GM18517 (cell line): ENCODE results near the gene PROM1.

Source experiments
- ATAC-seq: cut with Tn5 transposase; IDR thresholded peaks from one replicate; pipeline ENCODE4 v1.9.1; 2021; ENCODE audit warnings: mild to moderate bottlenecking, moderate library complexity; ENCODE audit not compliant: unreplicated experiment

PROM1 gene

DNA sequence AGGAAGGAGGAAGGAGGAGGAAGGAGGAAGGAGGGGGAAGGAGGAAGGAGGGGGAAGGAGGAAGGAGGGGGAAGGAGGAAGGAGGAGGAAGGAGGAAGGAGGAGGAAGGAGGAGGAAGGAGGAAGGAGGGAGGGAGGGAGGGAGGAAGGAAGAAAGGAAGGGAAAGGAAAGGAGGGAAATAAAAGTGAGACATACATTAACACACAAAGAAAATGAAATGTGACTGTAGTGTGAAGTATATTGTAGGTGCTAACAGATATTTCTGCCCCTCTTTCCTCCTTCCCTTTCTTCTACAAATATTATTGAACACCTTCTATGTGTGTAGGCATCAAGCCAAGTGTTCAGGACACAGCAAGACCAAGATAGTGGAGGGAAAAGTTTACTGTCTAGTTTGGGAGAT, 26.4 kb upstream of the PROM1 start:
- no peak for ATAC-seq

DNA sequence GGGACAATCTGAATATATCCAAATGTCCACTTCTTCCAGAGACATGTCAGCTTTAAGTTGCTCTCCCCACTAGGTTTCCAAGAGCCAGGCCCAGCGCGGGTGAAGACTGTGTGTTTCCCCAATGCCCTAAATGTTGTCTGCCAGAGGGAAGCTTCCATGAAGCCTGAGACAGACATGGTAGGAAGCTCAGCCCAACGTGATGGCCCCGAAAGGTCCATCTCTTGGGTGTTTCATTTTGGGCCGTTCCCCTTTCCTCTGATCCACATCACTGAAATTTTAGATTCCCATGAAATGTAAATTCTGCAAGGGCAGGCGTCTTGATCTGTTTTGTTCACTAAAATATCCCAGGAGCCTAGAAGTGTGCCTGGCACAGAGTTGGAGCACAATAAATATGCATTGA, 25.4 kb upstream of the PROM1 start:
- ATAC-seq = no peak

DNA sequence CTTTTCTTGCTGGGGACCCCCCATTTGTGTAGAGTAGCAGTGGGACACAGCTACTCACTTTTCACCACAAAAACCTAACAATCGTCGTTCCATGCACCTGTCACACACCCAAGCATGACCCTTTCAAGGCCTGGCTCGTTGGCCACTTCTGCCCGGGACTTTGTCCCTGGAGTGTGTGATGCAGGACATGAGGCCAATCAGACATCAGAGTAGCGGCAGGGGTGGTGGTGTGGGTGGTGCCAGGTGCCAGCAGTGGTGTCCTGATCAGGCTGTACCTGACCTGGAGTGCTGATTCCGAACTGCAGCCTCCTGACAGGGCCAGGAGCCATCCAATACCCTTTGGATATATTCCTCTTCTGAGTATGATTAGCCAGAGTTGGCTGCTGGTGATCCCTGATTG, 23.1 kb upstream of the PROM1 start:
- ATAC-seq = no peak

DNA sequence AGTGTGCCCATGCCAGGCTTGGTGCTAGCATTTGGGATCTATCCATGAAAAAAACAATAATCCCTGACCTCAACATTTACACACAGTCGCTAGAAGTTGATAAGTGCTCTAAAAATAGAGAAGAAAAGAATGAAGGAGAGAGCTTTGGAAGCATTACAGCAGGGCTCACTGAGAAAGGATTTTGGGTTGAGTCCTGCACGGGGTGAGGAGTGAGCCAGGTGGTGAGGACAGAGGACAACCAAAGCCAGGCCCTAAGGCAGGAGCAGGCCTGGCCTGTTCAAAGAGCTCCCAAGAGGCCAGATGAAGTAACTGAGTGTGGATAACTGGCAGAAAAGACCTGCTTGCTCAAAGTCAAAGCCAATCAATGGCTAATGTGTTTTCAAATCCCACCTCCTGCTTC, 20.7 kb upstream of the PROM1 start:
- ATAC-seq = no peak

DNA sequence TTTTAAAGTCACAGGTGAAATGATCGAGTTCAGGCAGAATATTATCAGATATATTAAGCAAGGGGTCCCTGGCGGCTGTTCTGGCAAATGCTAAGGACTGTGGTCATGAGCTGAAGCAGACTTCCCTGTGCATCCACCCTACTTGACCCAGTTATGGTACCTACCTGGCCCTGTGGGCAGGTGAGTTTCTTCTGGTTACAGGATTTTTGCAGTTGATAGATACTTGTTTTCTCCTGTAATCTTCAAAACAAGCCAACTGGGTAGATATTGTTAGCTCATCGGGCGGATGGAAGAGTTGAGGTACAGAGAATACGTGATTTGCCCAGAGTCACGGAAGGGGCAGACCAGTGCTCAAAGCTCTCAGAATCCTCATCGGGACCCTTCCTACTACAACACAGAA, 18.5 kb upstream of the PROM1 start:
- ATAC-seq = no peak

DNA sequence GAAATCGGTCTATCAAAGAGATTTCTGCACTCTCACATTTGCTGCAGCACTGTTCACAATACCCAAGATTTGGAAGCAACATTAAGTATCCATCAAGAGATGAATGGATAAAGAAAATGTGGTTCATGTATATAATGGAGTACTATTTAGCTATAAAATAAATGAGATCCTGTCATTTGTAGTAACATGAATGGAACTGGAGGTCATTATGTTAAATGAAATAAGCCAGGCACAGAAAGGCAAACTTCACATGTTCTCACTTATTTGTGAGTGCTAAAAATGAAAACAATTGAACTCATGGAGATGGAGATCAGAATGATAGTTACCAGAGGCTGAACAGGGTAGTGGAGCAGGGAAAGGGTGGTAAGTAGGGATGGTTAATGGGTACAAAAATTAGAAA, 17.0 kb upstream of the PROM1 start:
- ATAC-seq = no peak

DNA sequence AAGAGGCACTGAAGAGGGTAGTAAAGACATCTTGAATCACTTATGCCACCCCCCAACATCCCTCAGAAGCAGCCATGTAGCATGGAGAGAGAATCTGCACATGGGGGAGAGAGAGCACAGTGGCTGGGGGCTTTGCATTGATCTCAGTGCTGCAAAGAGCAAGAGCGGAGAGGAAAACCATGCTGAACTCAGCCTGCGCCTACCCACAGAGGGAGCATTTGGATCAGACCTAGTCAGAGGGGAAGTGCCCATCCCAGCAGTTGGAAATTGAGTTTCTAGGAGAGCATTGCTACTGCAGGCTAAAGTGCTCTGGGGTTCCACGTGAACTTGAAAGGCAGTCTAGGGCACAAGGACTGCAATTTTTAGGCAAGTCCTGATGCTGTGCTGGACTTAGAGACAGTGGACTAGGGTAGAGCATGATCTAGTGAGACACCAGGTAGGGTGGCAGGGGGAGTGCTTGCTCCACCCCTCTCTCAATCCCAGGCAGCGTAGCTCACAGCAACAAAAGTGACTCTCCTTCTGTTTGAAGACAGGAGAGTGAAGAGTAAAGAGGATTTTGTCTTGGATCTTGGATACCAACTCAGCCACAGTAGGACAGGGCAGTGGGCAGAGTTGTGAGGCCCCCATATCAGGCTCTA, 9.0 kb upstream of the PROM1 start:
- no peak for ATAC-seq

DNA sequence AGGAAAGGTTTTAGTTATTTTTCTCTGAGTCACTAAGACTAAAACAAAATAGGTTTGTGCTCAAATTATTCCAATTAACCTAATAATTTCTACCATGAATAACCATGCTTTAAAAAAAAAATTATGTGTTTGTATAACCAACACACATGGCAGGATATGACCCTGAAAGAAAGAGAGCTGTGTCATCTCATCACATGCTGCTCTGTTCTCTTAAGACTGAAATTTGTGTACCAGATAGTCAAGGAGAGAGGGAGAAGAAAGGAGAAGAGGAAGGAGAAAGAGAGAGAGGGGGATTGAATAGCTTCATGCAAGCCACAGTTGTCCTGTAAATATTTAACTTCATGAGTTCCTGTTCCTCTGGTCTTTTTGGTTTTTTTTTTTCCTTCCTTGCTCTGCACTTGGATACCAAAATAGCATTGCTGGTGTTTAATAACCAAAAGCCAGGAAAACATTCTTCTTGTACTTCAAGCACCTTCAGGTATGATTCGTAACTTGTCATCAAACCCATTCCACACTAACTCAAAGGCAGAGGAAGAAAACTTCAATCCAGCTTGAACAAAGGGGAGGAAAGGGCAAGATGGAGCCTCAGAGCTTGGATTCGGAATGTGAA, 6.4 kb upstream of the PROM1 start:
- no peak for ATAC-seq

DNA sequence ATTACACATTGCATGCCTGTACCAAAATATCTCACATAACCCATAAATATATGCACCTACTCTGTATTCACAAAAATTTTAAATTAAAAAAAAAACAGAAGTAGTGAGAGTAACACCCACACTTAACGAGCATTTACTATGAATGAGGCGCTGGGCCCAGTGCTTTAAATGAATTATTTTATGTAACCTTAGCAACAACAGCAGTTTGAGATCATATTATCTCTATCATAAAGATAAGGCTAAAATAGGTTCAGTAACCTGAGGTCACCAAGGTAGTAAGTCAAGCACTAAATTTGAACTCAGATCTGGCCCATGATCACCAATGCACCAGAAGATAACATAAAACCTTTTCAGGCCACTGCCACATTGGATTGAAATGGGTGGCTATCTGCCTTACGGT, 5.3 kb upstream of the PROM1 start:
- no peak for ATAC-seq

DNA sequence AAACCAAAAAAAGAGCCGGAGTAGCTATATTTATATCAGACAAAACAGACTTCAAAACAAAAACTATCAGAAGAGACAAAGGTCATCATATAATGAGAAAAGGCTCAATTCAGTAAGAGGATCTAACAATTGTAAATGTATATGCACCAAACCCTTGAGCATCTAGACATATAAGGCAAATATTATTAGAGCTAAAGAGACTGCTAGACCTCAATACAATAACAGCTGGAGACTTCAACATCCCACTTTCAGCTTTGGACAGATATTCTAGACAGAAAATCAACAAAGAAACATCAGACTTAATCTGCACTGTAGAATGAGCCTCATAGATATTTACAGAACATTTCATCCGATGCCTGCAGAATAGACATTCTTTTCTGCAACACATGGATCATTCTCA, 4.8 kb upstream of the PROM1 start:
- ATAC-seq = no peak

DNA sequence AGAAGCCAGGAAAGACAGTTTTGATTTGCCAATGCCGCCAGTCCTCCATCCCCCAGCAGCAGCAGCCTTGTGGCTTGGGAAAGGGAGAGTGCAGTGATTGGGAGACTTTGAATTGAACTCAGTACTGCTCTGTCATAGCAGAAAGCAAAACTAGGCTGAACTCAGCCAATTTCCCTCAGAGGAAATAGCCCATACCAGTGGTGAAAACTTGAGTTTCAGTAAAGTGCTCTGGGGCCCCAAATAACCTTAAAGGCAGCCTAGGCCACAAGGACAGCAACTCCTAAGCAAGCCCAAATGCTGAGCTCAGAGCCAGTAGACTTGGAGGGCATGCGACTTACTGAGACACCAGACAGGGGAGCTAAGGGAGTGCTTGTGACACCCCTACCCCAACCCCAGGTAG, 2.0 kb upstream of the PROM1 start:
- no peak for ATAC-seq

DNA sequence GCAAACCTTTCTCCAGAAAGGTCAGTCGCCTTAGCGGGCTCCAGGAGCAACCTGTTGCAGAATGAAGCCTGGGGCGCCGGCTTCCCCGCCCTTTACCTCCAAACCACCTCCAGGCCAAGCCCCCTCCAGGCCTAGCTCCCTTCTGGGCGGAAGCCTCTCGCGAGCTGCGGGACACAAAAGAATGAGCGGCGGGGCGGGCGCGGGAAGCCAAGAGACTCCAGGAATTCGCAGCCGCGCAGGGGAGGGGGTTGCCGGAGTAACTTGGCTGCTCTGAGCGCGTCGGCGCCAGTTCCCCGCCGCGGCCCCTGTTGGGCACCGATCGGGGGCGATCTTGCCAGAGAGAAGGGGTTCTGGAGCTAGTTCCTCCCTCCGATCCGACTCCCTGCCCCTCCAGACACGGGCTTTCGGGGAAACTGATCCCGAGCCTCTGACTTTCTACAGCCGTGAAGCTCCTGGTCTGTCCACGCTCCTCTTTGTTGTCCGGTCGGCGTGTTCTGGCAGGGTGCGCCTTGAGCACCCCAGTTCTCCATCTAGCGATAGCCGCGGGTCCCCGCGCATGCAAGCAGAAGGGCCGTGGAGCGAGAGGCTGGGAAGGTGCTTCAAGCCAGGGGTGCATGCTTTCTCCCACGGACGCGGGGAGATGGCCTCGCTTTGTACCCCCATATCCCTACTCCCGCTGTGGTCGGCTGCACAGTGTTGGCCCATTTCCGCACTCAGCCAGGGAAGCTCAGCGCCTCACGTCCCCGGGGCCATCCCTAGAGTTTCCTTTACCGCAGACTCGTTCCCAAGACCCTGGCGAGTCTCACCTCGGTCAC, 1.2 kb downstream of the PROM1 start:
- no peak for ATAC-seq

DNA sequence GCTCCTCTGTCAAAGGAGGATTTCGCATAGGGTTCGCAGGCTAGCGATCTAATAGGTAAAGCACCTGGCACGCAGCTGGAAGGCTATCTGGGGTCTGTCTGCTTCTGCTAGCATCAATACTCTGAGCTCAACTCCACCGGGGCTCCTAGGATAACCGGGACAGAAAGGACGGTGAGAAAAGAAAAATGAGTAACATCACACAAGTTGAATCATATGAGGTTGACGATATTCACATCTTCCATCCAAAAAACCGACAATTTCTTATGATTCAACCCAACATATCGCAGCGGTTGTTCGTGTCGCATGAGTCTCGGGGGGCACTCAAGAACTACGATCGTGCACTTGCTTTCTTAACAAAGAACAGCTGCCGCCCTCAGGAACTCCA, 1.8 kb downstream of the PROM1 start:
- no peak for ATAC-seq

DNA sequence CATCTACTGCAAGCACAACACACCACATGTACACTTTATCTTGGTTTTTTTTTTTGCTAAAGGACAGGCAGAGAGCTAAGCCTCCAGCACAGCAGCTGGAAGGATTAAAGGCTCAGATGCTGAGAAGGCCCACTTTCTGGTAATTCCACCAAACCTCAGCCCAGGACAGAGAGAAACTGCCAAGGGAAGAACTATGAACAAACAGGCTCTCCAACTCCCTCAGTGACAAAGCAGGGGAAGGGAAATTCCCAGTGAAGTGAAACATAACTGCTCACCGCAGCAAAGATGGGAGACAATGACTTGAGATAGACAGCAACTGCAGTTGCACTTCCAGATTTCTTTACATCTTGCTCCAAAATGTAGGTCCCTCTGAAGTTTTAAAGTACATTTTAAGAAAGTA, 4.8 kb downstream of the PROM1 start:
- peak; percentile 79 for ATAC-seq

DNA sequence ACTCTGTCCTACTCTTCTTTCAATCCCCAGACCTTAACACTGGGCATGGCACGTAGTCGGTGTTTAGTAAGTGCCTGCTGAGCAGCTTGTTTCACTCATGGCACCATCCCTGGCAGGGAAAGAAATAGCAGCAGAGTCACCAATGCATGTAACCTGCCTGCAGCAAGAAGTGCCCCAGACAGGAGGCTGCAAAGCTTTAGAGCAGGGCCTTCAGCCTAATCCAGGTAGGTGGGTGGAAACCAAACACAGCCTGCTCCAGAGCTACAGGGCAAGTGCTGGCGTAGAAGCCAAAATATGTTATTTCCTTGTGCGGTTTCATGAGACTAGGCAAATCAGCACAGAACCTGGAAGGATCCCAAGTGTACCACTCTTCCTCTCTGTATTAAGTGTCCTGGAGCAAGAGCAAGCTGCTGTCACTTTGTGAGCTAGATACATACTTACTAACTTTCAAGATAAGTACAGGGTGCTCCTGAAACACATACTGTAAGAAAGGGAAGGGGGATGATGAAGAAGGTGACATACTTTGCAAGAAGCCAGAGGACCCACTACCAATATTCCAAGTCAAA, 5.5 kb downstream of the PROM1 start:
- ATAC-seq = no peak

DNA sequence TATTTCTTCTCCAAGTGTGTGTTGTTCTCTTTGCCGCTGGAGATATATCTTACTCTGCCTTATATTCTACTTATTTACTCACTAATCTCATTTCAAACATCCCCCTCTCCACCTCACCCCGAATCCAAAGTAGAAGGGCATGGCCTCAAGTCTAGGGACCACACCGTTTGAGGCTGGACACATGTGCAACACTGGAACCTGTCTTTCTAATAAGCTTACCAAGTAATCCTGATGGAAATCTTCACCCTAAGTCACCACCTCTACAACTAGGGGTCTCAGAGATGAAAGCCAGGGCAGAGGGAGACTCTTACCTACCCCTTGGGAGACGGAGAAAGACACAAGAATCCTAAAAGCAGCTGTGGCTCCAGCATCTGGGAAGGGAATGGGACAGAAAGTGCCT, 6.0 kb downstream of the PROM1 start:
- no peak for ATAC-seq

DNA sequence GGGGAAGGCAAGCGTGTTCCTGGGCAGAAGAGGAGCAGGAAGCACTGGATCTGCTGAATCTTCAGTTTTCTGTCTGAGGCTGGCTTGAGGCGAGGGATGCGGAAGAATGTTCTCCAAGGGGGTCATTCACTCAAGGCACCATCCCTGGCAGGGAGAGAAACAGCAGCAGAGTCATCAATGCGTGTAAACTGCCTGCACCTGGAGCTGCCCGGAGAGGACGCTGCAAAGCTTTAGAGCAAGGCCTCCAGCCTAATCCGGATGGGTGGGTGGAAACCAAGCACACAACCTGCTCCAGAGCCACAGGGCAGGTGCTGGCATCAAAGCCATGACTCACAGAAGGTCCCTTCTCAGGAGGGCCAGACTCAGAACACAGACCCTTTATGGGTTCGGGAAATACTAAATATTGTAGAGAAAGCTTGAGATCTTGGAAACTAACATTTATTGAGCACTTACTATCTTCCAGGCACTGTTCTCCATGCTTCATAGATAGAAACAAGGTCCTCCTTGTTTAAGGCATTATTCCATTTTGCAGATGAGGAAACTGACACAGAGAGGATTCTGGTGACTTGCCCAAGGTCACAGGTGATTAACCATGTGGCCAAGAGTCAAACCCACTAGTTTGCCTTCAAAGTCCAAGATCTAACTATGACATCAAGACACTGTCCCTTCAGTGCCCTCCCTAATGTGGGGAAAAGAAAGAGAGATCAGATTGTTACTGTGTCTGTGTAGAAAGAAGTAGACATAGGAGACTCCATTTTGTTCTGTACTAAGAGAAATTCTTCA, 7.7 kb downstream of the PROM1 start:
- ATAC-seq = no peak

DNA sequence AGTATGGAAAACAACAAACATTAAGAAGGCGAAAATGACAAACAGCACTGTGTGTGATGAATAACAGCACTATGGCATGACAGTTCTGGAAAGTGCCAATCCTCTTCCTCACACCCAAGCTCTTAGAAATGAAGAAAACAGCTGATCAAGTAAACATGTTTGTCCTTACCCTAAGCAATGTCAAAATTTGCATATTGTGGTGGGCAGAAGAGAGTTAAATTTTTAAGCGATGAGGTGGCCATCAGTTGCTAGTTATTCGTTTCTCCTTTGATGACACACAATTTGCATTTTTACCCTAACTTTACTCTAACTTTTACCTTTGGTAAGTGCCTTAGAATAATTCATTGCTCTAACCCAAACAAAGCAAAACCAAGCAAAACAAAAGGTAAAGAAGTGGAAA, 8.8 kb downstream of the PROM1 start:
- no peak for ATAC-seq

DNA sequence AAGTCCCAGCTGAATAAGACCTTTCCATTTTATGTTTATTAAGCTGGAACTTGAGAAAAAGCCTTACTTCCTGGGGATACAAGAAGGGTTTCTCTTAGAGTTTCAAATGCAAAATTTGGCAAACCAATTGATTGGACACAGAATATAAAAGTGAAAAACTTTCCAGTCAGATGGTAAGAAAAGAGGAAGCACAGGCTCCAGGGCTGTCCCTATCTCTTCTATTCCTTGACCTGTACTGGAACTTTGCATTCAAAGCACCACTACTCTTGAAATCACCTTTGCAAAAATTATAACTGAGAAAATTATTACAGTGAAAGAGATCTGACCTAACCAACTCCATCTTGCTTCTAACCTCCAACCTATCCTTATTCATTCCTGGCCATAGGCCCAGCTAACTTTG, 11.7 kb downstream of the PROM1 start:
- ATAC-seq = no peak

DNA sequence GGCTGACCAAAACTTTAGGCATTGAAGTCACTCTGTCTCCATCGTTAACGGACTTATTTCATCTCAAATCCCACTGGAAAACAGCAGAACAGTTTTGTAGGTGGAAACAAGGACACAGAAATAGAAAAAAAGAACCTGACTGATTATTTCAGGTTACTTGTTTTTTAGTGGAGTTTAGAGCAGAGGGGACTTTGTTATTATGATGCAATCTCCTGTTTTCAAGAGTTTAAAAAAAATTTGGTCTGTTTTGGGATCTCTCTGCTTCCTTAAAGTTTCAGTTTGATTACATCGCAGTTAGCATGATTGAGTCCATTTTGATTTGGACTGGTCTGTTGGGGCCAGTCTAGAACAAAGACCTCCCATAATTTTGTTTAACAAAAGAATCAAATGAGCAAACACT, 13.6 kb downstream of the PROM1 start:
- no peak for ATAC-seq

DNA sequence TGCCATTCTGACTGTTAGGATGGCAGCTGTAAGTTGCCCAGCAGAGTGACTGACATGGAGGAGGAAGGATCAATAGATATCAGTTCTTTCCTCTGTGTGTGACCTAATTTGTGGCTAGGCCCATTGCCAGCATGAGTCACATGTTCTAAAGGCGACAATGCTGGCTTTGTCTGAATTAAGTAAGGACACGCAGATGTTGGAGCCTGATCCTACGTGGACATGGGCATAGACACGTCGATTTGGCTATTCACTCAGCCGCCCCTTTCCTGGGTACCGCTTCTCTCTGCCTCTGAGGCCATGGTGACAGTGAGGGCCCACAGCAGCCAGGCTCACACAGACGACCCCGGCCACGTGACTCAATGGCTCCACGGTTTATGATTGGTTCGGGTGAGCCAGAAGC, 16.3 kb downstream of the PROM1 start:
- ATAC-seq = no peak
